Epidermal melanocyte (primary cell): ENCODE measurements around the gene NUP188.
"Not testable (repeated sequence)": the region's sequence is repeated elsewhere in the genome, so short reads cannot be mapped to it uniquely, and the experiment has no call there.

Experiments used
- DNase-seq: peaks from one replicate; pipeline ENCODE4 v3.0.0; 2011; ENCODE audit warnings: low spot score; ENCODE audit not compliant: insufficient read length

Gene NUP188

GRCh38 chr9:129027685-129028191 lies 80.2 kb downstream of the NUP188 start:
- no peak for DNase-seq

GRCh38 chr9:129028192-129028966 lies 80.9 kb downstream of the NUP188 start, which contains the start of gene SH3GLB2:
Gene SH3GLB2 (minus strand): TSS chr9:129028331. CDS start chr9:129028154, 177 bp downstream.
- DNase-seq: peak; percentile 91

GRCh38 chr9:129030191-129030590 lies 82.7 kb downstream of the NUP188 start:
- no peak for DNase-seq

GRCh38 chr9:129031514-129031913 lies 84.0 kb downstream of the NUP188 start:
- no peak for DNase-seq

- no peak for DNase-seq
Measured at GRCh38 chr9:129032541-129033159, 85.2 kb downstream of the NUP188 start.

- DNase-seq: no peak
Measured at GRCh38 chr9:129033216-129033615, 85.7 kb downstream of the NUP188 start.

- not testable (repeated sequence) for DNase-seq
Measured at GRCh38 chr9:129035838-129036237, 88.3 kb downstream of the NUP188 start.

GRCh38 chr9:129036241-129036922 lies 88.9 kb downstream of the NUP188 start, which contains the start of gene MIGA2:
Gene MIGA2 (plus strand): TSS chr9:129036626. CDS start chr9:129040595, 3,969 bp downstream.
- peak; percentile 100 for DNase-seq

- no peak for DNase-seq
Measured at GRCh38 chr9:129036923-129037766, 89.6 kb downstream of the NUP188 start.

GRCh38 chr9:129037767-129038098 lies 90.2 kb downstream of the NUP188 start:
- DNase-seq: no peak

- no peak for DNase-seq
Measured at GRCh38 chr9:129038109-129038852, 90.8 kb downstream of the NUP188 start.

- no peak for DNase-seq
Measured at GRCh38 chr9:129040113-129040643, 92.7 kb downstream of the NUP188 start.

GRCh38 chr9:129042016-129042415 lies 94.5 kb downstream of the NUP188 start:
- no peak for DNase-seq

GRCh38 chr9:129052592-129052991 lies 105.1 kb downstream of the NUP188 start:
- no peak for DNase-seq

- DNase-seq: no peak
Measured at GRCh38 chr9:129053020-129053419, 105.5 kb downstream of the NUP188 start.

- DNase-seq: no peak
Measured at GRCh38 chr9:129054163-129054851, 106.8 kb downstream of the NUP188 start.
